HG02885 (cell line): ENCODE results near the gene MGLL.

Experiments used
- ATAC-seq: cut with Tn5 transposase; IDR thresholded peaks from one replicate; pipeline ENCODE4 v1.9.1; 2021; ENCODE audit warnings: mild to moderate bottlenecking; ENCODE audit not compliant: unreplicated experiment, poor library complexity

MGLL gene

GRCh38 chr3:127698286-127698685, 124.0 kb downstream of the MGLL start:
- ATAC-seq, result no peak

GRCh38 chr3:127697551-127698240, 124.6 kb downstream of the MGLL start:
- ATAC-seq, result peak; percentile 81

DNA sequence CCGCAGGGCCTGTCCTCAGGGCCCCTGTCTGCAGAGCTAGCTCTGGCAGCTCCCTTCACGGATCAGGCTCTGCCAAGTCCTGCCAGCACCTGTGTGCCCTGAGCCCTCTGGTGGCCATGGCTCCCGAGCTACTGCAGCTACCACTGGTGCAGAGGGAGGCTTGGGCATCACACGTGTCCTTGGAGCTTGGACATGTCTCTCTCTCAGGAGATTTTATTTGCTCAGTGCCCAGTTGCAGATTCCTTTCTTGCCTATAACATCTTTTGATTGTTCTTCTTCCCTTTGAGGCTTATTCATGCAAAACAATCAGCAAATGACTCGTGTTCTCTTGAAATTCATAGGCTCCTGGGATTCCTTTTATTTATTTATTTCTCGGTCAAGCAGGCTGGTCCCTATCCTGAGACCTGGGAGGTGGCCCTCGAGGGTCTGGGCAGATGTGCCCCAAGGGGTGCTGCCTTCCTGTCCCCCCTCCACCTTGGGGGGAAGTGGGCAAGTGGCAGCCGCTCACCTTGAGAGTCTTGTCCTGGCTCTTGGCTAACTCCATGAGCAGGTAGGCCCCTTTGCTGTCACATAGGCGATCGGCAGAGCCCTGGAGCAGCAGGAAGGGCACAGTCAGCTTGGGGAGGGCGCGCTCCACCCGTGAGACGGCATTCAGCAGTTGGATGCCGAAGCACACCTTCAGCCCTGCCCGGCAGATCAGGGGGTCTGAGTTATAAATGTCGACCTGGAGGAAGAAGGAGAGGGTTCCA, 127.7 kb downstream of the MGLL start:
- ATAC-seq, result no peak

DNA sequence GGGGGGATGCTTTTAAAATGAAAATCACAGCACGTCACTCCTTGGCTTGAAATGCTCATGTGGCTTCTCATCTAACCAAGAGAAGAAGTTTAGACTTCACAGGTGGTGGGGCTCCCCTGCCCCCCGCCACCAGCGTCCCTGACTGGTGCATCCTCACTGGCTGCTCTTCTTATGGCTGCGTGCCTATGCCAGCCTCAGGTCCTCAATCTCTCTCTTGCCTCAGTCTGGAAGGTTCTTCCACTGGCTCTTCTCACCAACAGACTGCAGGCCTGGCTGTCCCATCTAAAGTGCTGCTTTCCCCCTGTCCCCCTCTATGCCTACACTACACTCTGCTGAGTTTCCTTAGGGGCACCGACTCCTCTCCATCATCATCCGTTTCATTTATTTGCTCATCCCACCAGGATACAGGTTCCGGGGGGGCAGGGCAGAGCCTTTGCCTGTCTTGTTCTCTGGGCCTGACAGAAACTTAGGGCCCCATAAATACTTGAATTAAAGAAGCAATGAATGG, 128.9 kb downstream of the MGLL start:
- no peak for ATAC-seq

DNA sequence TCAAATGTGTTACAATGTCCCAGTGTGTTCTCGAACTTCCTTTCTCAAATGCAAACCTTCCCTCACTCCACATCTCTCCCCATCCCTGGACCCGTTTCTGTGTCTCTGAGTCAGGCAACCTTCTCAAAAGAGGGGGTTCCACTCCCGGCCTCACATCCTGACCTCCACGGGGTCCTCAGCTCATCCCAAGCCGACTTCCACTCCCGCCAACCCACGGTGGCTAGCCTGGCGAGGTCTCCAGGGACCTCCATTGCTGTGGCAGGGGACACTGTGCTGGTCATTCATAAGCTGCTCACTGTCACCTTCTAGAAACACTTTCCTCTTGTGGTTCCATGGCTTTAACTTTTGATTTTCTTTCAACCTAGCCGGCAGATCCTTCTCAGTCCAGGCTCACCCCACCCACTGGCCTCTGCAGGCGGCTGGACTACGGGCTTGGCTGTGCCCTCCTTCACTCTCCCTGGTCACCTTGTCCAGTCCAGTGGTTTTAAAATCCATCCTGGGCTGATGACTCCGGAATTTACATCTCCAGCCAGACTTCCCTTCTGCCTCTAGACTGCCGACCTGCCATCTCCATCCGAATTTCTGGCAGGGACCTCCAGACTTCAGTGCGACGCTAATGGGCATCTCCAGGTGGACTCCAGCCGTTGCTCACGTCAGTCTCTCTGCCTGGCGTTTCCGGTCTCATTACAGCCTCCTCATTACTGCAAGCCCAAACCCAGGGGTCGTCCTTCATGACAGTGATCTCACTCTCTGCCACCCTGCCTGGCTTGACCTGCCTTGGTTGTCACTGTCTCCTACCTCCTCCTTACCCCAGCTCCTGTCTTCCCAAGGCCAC, 129.6 kb downstream of the MGLL start:
- no peak for ATAC-seq

DNA sequence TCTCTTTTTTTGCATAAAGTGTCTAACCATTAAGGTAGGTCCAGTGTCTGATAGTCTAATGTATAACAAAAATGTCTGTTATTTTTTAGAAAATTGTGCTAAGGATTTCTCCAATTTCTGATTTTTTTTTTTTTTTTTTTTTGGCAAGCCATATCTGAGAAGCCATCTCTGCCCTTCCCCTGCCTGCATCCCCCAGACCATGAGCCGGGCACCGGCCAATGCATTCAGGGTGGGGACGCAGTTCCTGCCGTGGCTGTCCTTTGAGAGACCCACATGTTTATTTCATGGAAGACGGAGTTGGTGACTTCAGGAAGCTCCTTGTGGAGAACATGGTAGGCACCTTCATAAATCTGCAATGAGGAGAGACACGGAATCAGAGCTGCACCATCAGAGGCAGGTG, 130.3 kb downstream of the MGLL start:
- ATAC-seq, result no peak

DNA sequence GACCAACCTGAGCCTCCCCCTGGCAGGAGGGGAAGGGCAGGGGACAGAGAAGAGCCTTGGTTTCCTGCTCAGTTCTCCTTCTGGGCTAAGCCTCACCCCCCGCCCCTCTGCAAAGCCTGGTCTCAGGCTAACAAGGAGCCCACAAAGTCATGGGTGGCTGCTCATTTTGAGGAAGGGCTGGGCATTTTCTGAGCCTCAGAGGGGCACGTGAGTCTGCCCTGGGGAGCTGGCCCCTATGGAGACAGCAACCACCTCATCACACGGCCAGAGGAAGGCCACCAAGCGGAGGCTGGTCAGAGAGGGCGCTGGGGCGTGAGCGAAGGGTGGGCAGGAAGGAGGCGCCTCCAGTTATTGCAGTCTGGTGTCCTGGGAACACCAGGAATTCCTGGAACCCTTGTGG, 130.8 kb downstream of the MGLL start:
- no peak for ATAC-seq

- no peak for ATAC-seq
Observed at GRCh38 chr3:127690823-127691452, 131.4 kb downstream of the MGLL start.

GRCh38 chr3:127690106-127690505, 132.2 kb downstream of the MGLL start:
- no peak for ATAC-seq

GRCh38 chr3:127689266-127689860, 133.0 kb downstream of the MGLL start:
- ATAC-seq, result no peak

GRCh38 chr3:127688416-127689265, 133.7 kb downstream of the MGLL start:
- no peak for ATAC-seq

DNA sequence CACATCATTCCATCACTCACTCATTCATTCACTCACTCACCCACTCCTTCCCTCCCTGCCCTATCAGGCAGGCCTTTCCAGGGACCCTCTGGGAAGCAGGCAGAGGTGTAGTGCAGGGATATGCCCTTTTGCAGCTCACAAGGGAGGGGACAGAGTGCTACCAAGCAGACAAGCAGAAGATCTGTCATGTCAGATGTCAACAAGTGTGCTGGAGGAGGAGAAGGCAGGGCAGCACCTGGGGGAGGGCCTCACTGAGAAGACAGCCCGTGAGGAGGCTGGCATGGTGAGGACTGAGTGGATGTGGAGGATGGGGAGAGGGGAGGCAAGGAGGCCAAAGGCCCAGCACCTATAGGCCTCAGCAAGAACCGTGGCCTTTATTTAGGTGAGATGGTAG, 134.3 kb downstream of the MGLL start:
- no peak for ATAC-seq

DNA sequence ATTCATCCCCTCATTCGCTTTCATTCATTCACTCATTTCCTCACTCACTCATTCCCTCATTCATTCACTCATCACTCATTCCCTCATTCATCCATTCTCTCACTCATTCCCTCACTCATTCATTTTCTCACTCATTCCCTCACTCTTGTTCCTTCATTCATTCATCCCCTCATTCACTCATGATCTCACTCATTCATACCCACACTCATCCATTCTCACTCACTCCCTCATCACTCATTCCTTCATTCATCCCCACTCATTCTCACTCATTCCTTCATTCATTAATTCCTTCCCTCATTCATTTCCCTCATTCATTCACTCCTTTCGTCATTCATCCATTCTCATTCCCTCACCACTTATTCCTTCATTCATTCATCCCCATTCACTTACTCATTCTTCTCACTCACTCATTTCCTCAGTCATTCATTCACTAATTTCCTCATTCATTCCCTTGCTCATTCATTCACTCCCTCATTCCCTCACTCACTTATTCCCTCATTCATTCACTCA, 135.0 kb downstream of the MGLL start:
- ATAC-seq, result no peak

DNA sequence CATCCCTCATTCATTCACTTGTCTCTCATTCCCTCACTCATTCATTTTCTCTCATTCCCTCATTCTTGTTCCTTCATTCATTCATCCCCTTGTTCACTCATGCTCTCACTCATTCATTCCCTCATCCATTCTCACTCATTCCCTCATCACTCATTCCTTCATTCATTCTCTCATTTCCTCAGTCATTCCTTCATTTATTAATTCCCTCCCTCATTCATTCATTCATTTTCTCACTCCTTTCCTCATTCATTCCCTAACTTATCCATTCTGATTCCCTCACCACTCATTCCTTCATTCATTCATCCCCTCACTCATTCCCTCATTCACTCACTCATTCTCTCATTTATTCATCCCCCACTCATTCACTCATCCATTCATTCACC, 135.8 kb downstream of the MGLL start:
- ATAC-seq, result no peak

DNA sequence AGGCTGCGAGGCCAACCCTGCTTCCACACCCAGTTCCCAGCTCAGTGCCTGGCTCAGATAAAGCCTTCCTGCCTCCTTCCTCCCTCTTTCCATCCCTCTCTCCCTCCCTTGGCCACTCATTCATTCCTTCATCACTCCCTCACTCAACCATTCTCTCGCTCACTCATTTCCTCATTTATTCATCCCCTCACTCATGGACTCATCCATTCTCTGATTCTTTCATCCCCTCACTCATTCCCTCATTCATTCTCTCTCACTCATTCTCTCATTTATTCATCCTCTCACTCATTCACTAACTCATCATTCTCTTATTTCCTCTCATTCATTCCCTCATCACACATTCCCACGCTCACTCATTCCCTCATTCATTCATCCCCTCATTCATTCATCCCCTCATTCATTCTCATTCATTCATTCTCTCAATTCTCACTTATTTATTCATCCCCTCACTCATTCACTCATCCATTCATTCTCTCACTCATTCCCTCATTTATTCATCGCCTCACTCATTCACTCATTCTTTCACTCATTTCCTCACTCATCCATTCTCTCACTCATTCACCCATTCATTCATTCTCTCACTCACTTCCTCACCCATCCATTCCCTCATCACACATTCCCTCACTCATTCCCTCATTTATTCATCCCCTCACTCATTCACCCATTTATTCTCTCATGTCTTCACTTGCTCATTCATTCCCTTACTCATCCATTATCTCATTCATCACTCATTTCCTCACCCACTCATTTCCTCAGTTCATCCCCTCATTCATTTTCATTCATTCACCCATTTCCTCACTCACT, 136.4 kb downstream of the MGLL start:
- no peak for ATAC-seq

GRCh38 chr3:127684871-127685707, 137.2 kb downstream of the MGLL start:
- no peak for ATAC-seq

GRCh38 chr3:127682561-127682960, 139.8 kb downstream of the MGLL start:
- ATAC-seq, result no peak
